ENCODE data around the gene NOTCH2. TPM values are rescaled to one million over a fixed set of nuclear protein-coding genes. Genes with fewer than 3 reads are reported as not detected.

The NOTCH2 gene
- total RNA-seq, 1 experiment from 2014 or later: 62.9 TPM

GRCh38 chr1:119884711-119885110, 184.8 kb downstream of the NOTCH2 start:
- H3K27ac ChIP-seq (ENCODE audit: low read depth, low read length): no peak overlapping the region
- intact Hi-C loops (cut with micrococcal nuclease): no loop called here
- ATAC-seq (no peak), DNase-seq (ENCODE audit: low read depth, low spot score) (no peak)
- H3K4me2 ChIP-seq (ENCODE audit: low read length): no peak overlapping the region
- CTCF ChIA-PET: interaction anchor here (1.2 kb wide), 1 partner anchor 8 kb away, joined by 3 read pairs; no protein-coding TSS in a partner anchor
- H3K4me3 ChIP-seq (replicated peaks in 1 of 2; ENCODE audit: low read depth in 1 of 2, low read length in 2 of 2): no peak overlapping the region
- BruUV-seq (replicated peaks): no TSS peak
- POLR2A ChIA-PET: no interaction called here
- H3K4me1 ChIP-seq (ENCODE audit: control insufficient read depth in 1 of 2, insufficient read depth in 2 of 2, low read length in 2 of 2): no peaks in the 10 kb centered on the region; a peak in 1 of 4 replicates
- H2AFZ ChIP-seq (ENCODE audit: low read depth, low read length, poor library complexity, severe bottlenecking): no peak overlapping the region
- no peaks in the 10 kb centered on the region for H3K36me3 ChIP-seq (ENCODE audit: control insufficient read depth in 1 of 2, insufficient read depth in 2 of 2, low read length in 2 of 2)
- TF ChIP-seq ZNF274 (IDR thresholded peaks at IDR 0.05; ENCODE audit: low read depth, low read length) (no peak), RAD21 (IDR thresholded peaks at IDR 0.05; ENCODE audit: low read depth) (no peak), SRF (IDR thresholded peaks at IDR 0.05; ENCODE audit: low read depth) (no peak), EZH2phosphoT487 (IDR thresholded peaks at IDR 0.05; ENCODE audit: borderline replicate concordance) (no peak), EZH2 (IDR thresholded peaks at IDR 0.05) (no peak), EGR1 (IDR thresholded peaks at IDR 0.05; ENCODE audit: low read depth) (no peak), TCF7L2 (IDR thresholded peaks at IDR 0.05; ENCODE audit: borderline replicate concordance, extremely low read depth, insufficient read depth, insufficient read length) (no peak), SIN3A (IDR thresholded peaks at IDR 0.05; ENCODE audit: low read depth) (no peak), JUND (IDR thresholded peaks at IDR 0.05) (no peak)
- no peaks in the 10 kb centered on the region for H4K20me1 ChIP-seq (ENCODE audit: insufficient read depth)
- H3K79me2 ChIP-seq (ENCODE audit: insufficient read depth, low read length): no peaks in the 10 kb centered on the region
- H3K9ac ChIP-seq (ENCODE audit: low read length): no peak overlapping the region
- H3K27me3 ChIP-seq (ENCODE audit: insufficient read depth, low read length): peaks cover 6% of the 10 kb centered on the region
- H3K9me3 ChIP-seq (ENCODE audit: control insufficient read depth in 1 of 2, insufficient read depth in 1 of 2, low read depth in 1 of 2, low read length in 2 of 2): no peaks in the 10 kb centered on the region
- H3K9me2 ChIP-seq (ENCODE audit: insufficient read depth): no peaks in the 10 kb centered on the region
- RAD21 ChIA-PET (ENCODE audit: low non-redundant PET in 1 of 2, low total read pairs in 2 of 2, uncharacterized antibody in 2 of 2, unreplicated experiment in 2 of 2): no interaction called here

GRCh38 chr1:119883826-119884225, 185.6 kb downstream of the NOTCH2 start:
- no peaks in the 10 kb centered on the region for H4K20me1 ChIP-seq (ENCODE audit: insufficient read depth)
- BruUV-seq (replicated peaks): no TSS peak
- TF ChIP-seq CBX3 (IDR thresholded peaks at IDR 0.05; ENCODE audit: low read depth) (no peak), SP1 (IDR thresholded peaks at IDR 0.05; ENCODE audit: low read depth) (no peak), RAD21 (IDR thresholded peaks at IDR 0.05; ENCODE audit: low read depth) (no peak), ELF1 (IDR thresholded peaks at IDR 0.05; ENCODE audit: borderline replicate concordance, low read depth) (no peak), ZNF274 (IDR thresholded peaks at IDR 0.05; ENCODE audit: low read depth, low read length) (no peak), YY1 (IDR thresholded peaks at IDR 0.05; ENCODE audit: extremely low read depth, insufficient replicate concordance, low read depth, low read length) (no peak), POLR2A (IDR thresholded peaks at IDR 0.05; ENCODE audit: borderline replicate concordance, extremely low read depth, insufficient read depth, insufficient read length) (no peak), FOSL1 (IDR thresholded peaks at IDR 0.05; ENCODE audit: low read depth) (no peak)
- H3K27me3 ChIP-seq (ENCODE audit: insufficient read depth, low read length): peaks cover 6% of the 10 kb centered on the region
- no peak overlapping the region for H3K9ac ChIP-seq (ENCODE audit: low read length)
- no peak overlapping the region for H3K4me3 ChIP-seq (replicated peaks in 1 of 2; ENCODE audit: low read depth in 1 of 2, low read length in 2 of 2)
- intact Hi-C loops (cut with micrococcal nuclease): no loop called here
- CTCF ChIA-PET: interaction anchor here (1.2 to 2.5 kb wide), 2 partner anchors 9 to 14 kb away, joined by 3 to 10 read pairs; no protein-coding TSS in a partner anchor
- DNase-seq (ENCODE audit: low read depth, low spot score) (no peak), ATAC-seq (no peak)
- H3K9me3 ChIP-seq (ENCODE audit: control insufficient read depth in 1 of 2, insufficient read depth in 1 of 2, low read depth in 1 of 2, low read length in 2 of 2): no peaks in the 10 kb centered on the region
- H3K4me2 ChIP-seq (ENCODE audit: low read length): no peak overlapping the region
- POLR2A ChIA-PET: no interaction called here
- H3K36me3 ChIP-seq (ENCODE audit: control insufficient read depth in 1 of 2, insufficient read depth in 2 of 2, low read length in 2 of 2): no peaks in the 10 kb centered on the region
- H3K79me2 ChIP-seq (ENCODE audit: insufficient read depth, low read length): no peaks in the 10 kb centered on the region
- RAD21 ChIA-PET (ENCODE audit: low non-redundant PET in 1 of 2, low total read pairs in 2 of 2, uncharacterized antibody in 2 of 2, unreplicated experiment in 2 of 2): no interaction called here
- no peaks in the 10 kb centered on the region; a peak in 1 of 4 replicates for H3K4me1 ChIP-seq (ENCODE audit: control insufficient read depth in 1 of 2, insufficient read depth in 2 of 2, low read length in 2 of 2)
- no peaks in the 10 kb centered on the region for H3K9me2 ChIP-seq (ENCODE audit: insufficient read depth)
- no peak overlapping the region for H2AFZ ChIP-seq (ENCODE audit: low read depth, low read length, poor library complexity, severe bottlenecking)
- no peak overlapping the region for H3K27ac ChIP-seq (ENCODE audit: low read depth, low read length)

Measured in HCT116 (cell line).